GM12878 (cell line): ENCODE data around the gene KDSR. TPM values are rescaled to one million over a fixed set of nuclear protein-coding genes. Genes with fewer than 3 reads are reported as not detected.

Source experiments
- ATAC-seq: fragments of 200-7000 bp; cut with Tn5 transposase; 3 replicates; pipeline ENCODE4 v1.9.1; 2020; ENCODE audit warnings: mild to moderate bottlenecking, moderate library complexity
- BruUV-seq: library from RNA; stranded (reverse); fragments of 400-500 nt; replicated peaks from 2 replicates; lab custom pipeline; 2021; lab: Mats Ljungman, UMichigan
- CTCF ChIA-PET: fragments of 300-600 bp; sonication (Branson Sonifier 250); formaldehyde crosslinking; extraction: SDS; loops from one replicate; lab custom pipeline; 2021; ENCODE audit warnings: inconsistent platforms; lab: Yijun Ruan, JAX
- POLR2A ChIA-PET: fragments of 350-600 bp; formaldehyde crosslinking; extraction: SDS; loops from one replicate; lab custom pipeline; 2021; ENCODE audit warnings: inconsistent platforms; lab: Charles Lee
- RAD21 ChIA-PET: fragments of 300-600 bp; sonication (Branson Sonifier 250); formaldehyde crosslinking; loops from one replicate; lab custom pipeline; 2023; ENCODE audit warnings: antibody characterized with exemption; ENCODE audit not compliant: unreplicated experiment; lab: Charles Lee
- SMC1A ChIA-PET: fragments of 300-600 bp; sonication (Branson Sonifier 250); formaldehyde crosslinking; loops from one replicate; lab custom pipeline; 2023; ENCODE audit not compliant: unreplicated experiment, uncharacterized antibody; lab: Charles Lee
- DNase-seq: peaks from one replicate; pipeline ENCODE4 v3.0.0-alpha.2; 2011; ENCODE audit warnings: low read depth, low spot score
- FAIRE-seq: peaks from 3 replicates; lab custom pipeline; 2011; peaks lifted over from hg19 to GRCh38; lab: Jason Lieb, UNC
- H2AFZ ChIP-seq: 2 replicates; pipeline ENCODE4 v1.6.0; 2011; ENCODE audit warnings: low read depth, low read length, control low read depth; ENCODE audit not compliant: control insufficient read depth
- H3K27ac ChIP-seq: 2 replicates; pipeline ENCODE4 v1.5.1; 2011; ENCODE audit warnings: control low read depth; ENCODE audit not compliant: control insufficient read depth, insufficient read depth
- H3K27me3 ChIP-seq, 2 experiments: replicated peaks in 1 of 2; 2 replicates each; pipeline versions ENCODE4 v1.6.0 to v1.6.1; 2011; ENCODE audit warnings: low read length in 1 of 2; ENCODE audit not compliant: control insufficient read depth in 2 of 2, insufficient read depth in 2 of 2
- H3K36me3 ChIP-seq, 2 experiments: 2 replicates each; pipeline ENCODE4 v1.5.1; 2011; ENCODE audit warnings: low read length in 1 of 2; ENCODE audit not compliant: control insufficient read depth in 2 of 2, insufficient read depth in 2 of 2
- H3K4me1 ChIP-seq: 2 replicates; pipeline ENCODE4 v1.6.1; 2011; ENCODE audit warnings: mild to moderate bottlenecking, low read length, moderate library complexity, mixed read lengths; ENCODE audit not compliant: control insufficient read depth, insufficient read depth
- H3K4me2 ChIP-seq: 2 replicates; pipeline ENCODE4 v1.6.0; 2011; ENCODE audit warnings: control low read depth; ENCODE audit not compliant: control insufficient read depth, insufficient read depth
- H3K4me3 ChIP-seq: fragments of 200-600 bp; sonication (generic); 2 replicates; pipeline ENCODE4 v1.5.1; 2016
- H3K79me2 ChIP-seq: 2 replicates; pipeline ENCODE4 v1.6.0; 2011; ENCODE audit warnings: low read length; ENCODE audit not compliant: control insufficient read depth, insufficient read depth
- H3K9ac ChIP-seq: 2 replicates; pipeline ENCODE4 v1.8.0; 2011; ENCODE audit warnings: low read length, control low read depth, mixed read lengths; ENCODE audit not compliant: control insufficient read depth, insufficient read depth
- H3K9me3 ChIP-seq: replicated peaks from 3 replicates; pipeline ENCODE4 v1.5.1; 2011; ENCODE audit warnings: mild to moderate bottlenecking, low read length; ENCODE audit not compliant: control insufficient read depth, insufficient read depth
- H4K20me1 ChIP-seq: 2 replicates; pipeline ENCODE4 v1.6.0; 2011; ENCODE audit not compliant: control insufficient read depth, insufficient read depth
- BCLAF1 ChIP-seq: fragments of 450-650 bp; IDR thresholded peaks from 2 replicates; pipeline ENCODE4 v1.6.1; 2017; ENCODE audit warnings: antibody characterized with exemption, mild to moderate bottlenecking, moderate library complexity
- BMI1 ChIP-seq: fragments of 450-650 bp; IDR thresholded peaks from 2 replicates; pipeline ENCODE4 v1.6.1; 2016; ENCODE audit warnings: mild to moderate bottlenecking, moderate library complexity, borderline replicate concordance
- EGR1 ChIP-seq, 2 experiments: IDR thresholded peaks; 1 replicate in 1 of 2; 2 replicates in 1 of 2; pipeline ENCODE4 v1.6.1; 2011 to 2012; ENCODE audit warnings: low read depth in 2 of 2, low read length in 2 of 2, borderline replicate concordance in 1 of 2, mild to moderate bottlenecking in 1 of 2, moderate library complexity in 1 of 2
- IKZF2 ChIP-seq, 2 experiments: fragments of 450-650 bp; IDR thresholded peaks; 2 replicates each; pipeline ENCODE4 v1.6.1; 2017; ENCODE audit warnings: mild to moderate bottlenecking in 2 of 2, moderate library complexity in 2 of 2
- JUNB ChIP-seq: IDR thresholded peaks from 2 replicates; pipeline ENCODE4 v1.6.1; 2016; ENCODE audit warnings: antibody characterized with exemption, mild to moderate bottlenecking
- KDM1A ChIP-seq: fragments of 200-600 bp; sonication (generic); IDR thresholded peaks from 2 replicates; pipeline ENCODE4 v1.6.1; 2016; ENCODE audit warnings: borderline replicate concordance
- LARP7 ChIP-seq: fragments of 450-650 bp; IDR thresholded peaks from 2 replicates; pipeline ENCODE4 v1.6.1; 2017; ENCODE audit warnings: mild to moderate bottlenecking
- MTA2 ChIP-seq: fragments of 450-650 bp; IDR thresholded peaks from 2 replicates; pipeline ENCODE4 v1.6.1; 2016; ENCODE audit warnings: low read depth, mild to moderate bottlenecking, moderate library complexity
- NFYA ChIP-seq: IDR thresholded peaks from 2 replicates; pipeline ENCODE4 v1.6.1; 2011; ENCODE audit warnings: low read depth, mild to moderate bottlenecking, low read length, improper control_type of control experiment, borderline replicate concordance
- SREBF2 ChIP-seq: IDR thresholded peaks from 2 replicates; pipeline ENCODE4 v1.6.1; 2012; ENCODE audit warnings: mild to moderate bottlenecking, low read length
- TCF12 ChIP-seq: IDR thresholded peaks from 2 replicates; pipeline ENCODE4 v1.6.1; 2011; ENCODE audit warnings: low read depth, mild to moderate bottlenecking, low read length
- TCF3 ChIP-seq: IDR thresholded peaks from 2 replicates; pipeline ENCODE4 v1.6.1; 2012; ENCODE audit warnings: low read depth, mild to moderate bottlenecking, low read length, borderline replicate concordance; ENCODE audit not compliant: insufficient read depth
- USF2 ChIP-seq: IDR thresholded peaks from 2 replicates; pipeline ENCODE4 v1.6.1; 2011; ENCODE audit warnings: low read depth, low read length, improper control_type of control experiment, borderline replicate concordance
- WGBS: methylation state at CpG from one replicate; pipeline ENCODE4 v1.1.6; 2016; ENCODE audit warnings: low lambda C conversion rate; ENCODE audit not compliant: insufficient replicate concordance, insufficient coverage; ENCODE audit errors: missing lambda C conversion rate; 5-methylcytosine and 5-hydroxymethylcytosine counted together
- in situ Hi-C: fragments of 300-500 bp; cut with MboI; formaldehyde crosslinking; loops from 9 replicates; pipeline ENCODE4 v1.14.3; 2018; ENCODE audit warnings: mixed read lengths
- intact Hi-C: fragments of 100-400 bp; cut with micrococcal nuclease; formaldehyde crosslinking; loops from one replicate; pipeline ENCODE4 v1.14.2; 2022; ENCODE audit not compliant: unreplicated experiment
- polyA plus RNA-seq, 11 experiments: library from polyadenylated mRNA; depleted of rRNA in 4 of 11; unstranded in 6 of 11; stranded (reverse) in 5 of 11; fragments of >200 nt; fragmentation: Nextera tagmentation in 4 of 11; fragmentation: Illumina TruSeq in 1 of 11; extraction: Ambion mirVana in 4 of 11; extraction: Trizol in 1 of 11; gene quantifications; 1 replicate in 1 of 11; 2 replicates in 10 of 11; pipeline versions ENCODE4 v1.2.1 to v1.2.3, GENCODE V29; 2011 to 2016; ENCODE audit warnings: inconsistent platforms in 2 of 11, missing spikeins in 2 of 11, low read depth in 1 of 11
- total RNA-seq, 4 experiments: library from RNA; depleted of rRNA in 3 of 4; stranded (reverse); fragments of >200 nt in 3 of 4; fragmentation: Illumina TruSeq in 1 of 4; extraction: Trizol in 1 of 4; gene quantifications; 2 replicates each; pipeline versions ENCODE4 v1.2.1 to v1.2.3, GENCODE V29; 2013 to 2021

The KDSR gene
- total and polyA plus RNA-seq, 10 of the 15 experiments (the other 5 are each of a cell fraction or from before 2014, with no cell fraction given) = 5.2 to 25.9 (median 14.3) TPM

GRCh38 chr18:63409301-63409700 lies 42.3 kb upstream of the KDSR start:
- H3K79me2 ChIP-seq = peaks cover 2% of the 10 kb centered on the region; the same call in 1 of the 2 replicates
- TF ChIP-seq BMI1 (no peak), KDM1A (no peak), EGR1 (IDR thresholded peaks at IDR 0.05; ENCODE audit: borderline replicate concordance in 1 of 2, low read depth in 2 of 2, low read length in 2 of 2) (no peak), JUNB (no peak), SREBF2 (no peak), TCF3 (no peak), NFYA (no peak), BCLAF1 (no peak), LARP7 (no peak), IKZF2 (IDR thresholded peaks at IDR 0.05) (no peak), MTA2 (no peak), USF2 (no peak), TCF12 (no peak)
- FAIRE-seq (no peak), ATAC-seq (no peak), DNase-seq (no peak)
- no peak overlapping the region for H3K4me3 ChIP-seq
- in situ Hi-C loops = no loop called here
- POLR2A ChIA-PET = interaction anchor here (0.9 kb wide), 1 partner anchor 31 kb away, joined by 3 read pairs; no protein-coding TSS in a partner anchor
- RAD21 ChIA-PET = no interaction called here
- no peak overlapping the region for H3K27ac ChIP-seq
- H3K4me2 ChIP-seq = no peak overlapping the region
- H3K9me3 ChIP-seq = no peaks in the 10 kb centered on the region
- H3K27me3 ChIP-seq = no peaks in the 10 kb centered on the region
- no peaks in the 10 kb centered on the region for H4K20me1 ChIP-seq
- WGBS = 71% methylated on average over 5 of the region's 5 CpGs
- H2AFZ ChIP-seq = no peak overlapping the region
- SMC1A ChIA-PET = interaction anchor here (1.1 to 3.5 kb wide), 3 partner anchors 14 to 33 kb away, joined by 3 to 11 read pairs (median 4); no protein-coding TSS in a partner anchor
- H3K9ac ChIP-seq = no peak overlapping the region
- no TSS peak for BruUV-seq
- H3K4me1 ChIP-seq = no peaks in the 10 kb centered on the region
- peaks cover 2 to 22% of the 10 kb centered on the region in 2 experiments for H3K36me3 ChIP-seq
- CTCF ChIA-PET = interaction anchor here (1.2 to 2.5 kb wide), 2 partner anchors 15 to 30 kb away, joined by 3 to 18 read pairs; no protein-coding TSS in a partner anchor
- intact Hi-C loops = no loop called here
